Neuronal stem cell (in vitro differentiated cells): ENCODE measurements around the gene PKD1.
A peak's percentile ranks its signal among the peaks of the same experiment; 100 is the strongest.

Source experiments
- DNase-seq: peaks from one replicate; pipeline ENCODE4 v3.0.0-alpha.2; 2013; ENCODE audit warnings: low spot score
- H2AFZ ChIP-seq: one replicate; pipeline ENCODE4 v1.6.1; 2013; ENCODE audit warnings: mild to moderate bottlenecking, low read length, inconsistent platforms
- H2AK5ac ChIP-seq: 2 replicates; pipeline ENCODE4 v1.6.1; 2013; ENCODE audit warnings: low read depth, mild to moderate bottlenecking, inconsistent platforms, low read length, moderate library complexity, mixed read lengths
- H2BK120ac ChIP-seq: 2 replicates; pipeline ENCODE4 v1.6.1; 2013; ENCODE audit warnings: low read depth, mild to moderate bottlenecking, inconsistent platforms, low read length, moderate library complexity, mixed read lengths
- H2BK12ac ChIP-seq: one replicate; pipeline ENCODE4 v1.6.1; 2013; ENCODE audit warnings: low read length, inconsistent platforms
- H2BK15ac ChIP-seq: 2 replicates; pipeline ENCODE4 v1.6.1; 2013; ENCODE audit warnings: mild to moderate bottlenecking, low read length, inconsistent platforms, mixed read lengths
- H2BK5ac ChIP-seq: one replicate; pipeline ENCODE4 v1.6.1; 2013; ENCODE audit warnings: inconsistent platforms, mild to moderate bottlenecking, low read length, moderate library complexity
- H3K14ac ChIP-seq: one replicate; pipeline ENCODE4 v1.6.1; 2013; ENCODE audit warnings: low read length, inconsistent platforms
- H3K18ac ChIP-seq: 2 replicates; pipeline ENCODE4 v1.6.1; 2013; ENCODE audit warnings: low read length, inconsistent platforms
- H3K23ac ChIP-seq: 2 replicates; pipeline ENCODE4 v1.6.1; 2013; ENCODE audit warnings: low read depth, mild to moderate bottlenecking, mixed read lengths, low read length, inconsistent platforms; ENCODE audit not compliant: poor library complexity
- H3K27ac ChIP-seq: replicated peaks from 3 replicates; pipeline ENCODE4 v1.5.1; 2013; ENCODE audit warnings: low read length, inconsistent platforms
- H3K27me3 ChIP-seq, 3 experiments: 2 replicates each; pipeline ENCODE4 v1.6.1; 2013; ENCODE audit warnings: low read length in 3 of 3, mild to moderate bottlenecking in 2 of 3, inconsistent platforms in 1 of 3, low read depth in 1 of 3, mixed read lengths in 1 of 3, moderate library complexity in 1 of 3; ENCODE audit not compliant: control insufficient read depth in 3 of 3, insufficient read depth in 3 of 3
- H3K36me3 ChIP-seq, 2 donors: replicated peaks in 1 of 2; 2 replicates each; pipeline ENCODE4 v1.6.1; 2013; ENCODE audit warnings: low read length in 2 of 2; ENCODE audit not compliant: control insufficient read depth in 2 of 2, insufficient read depth in 2 of 2
- H3K4ac ChIP-seq: 2 replicates; pipeline ENCODE4 v1.6.1; 2013; ENCODE audit warnings: inconsistent platforms, mild to moderate bottlenecking, low read length, moderate library complexity
- H3K4me1 ChIP-seq, 2 donors: 1 replicate in 1 of 2; 2 replicates in 1 of 2; pipeline ENCODE4 v1.6.1; 2013; ENCODE audit warnings: low read length in 2 of 2, low read depth in 1 of 2; ENCODE audit not compliant: control insufficient read depth in 2 of 2, insufficient read depth in 1 of 2
- H3K4me2 ChIP-seq: one replicate; pipeline ENCODE4 v1.6.1; 2013; ENCODE audit warnings: mild to moderate bottlenecking, low read length, inconsistent platforms; ENCODE audit not compliant: insufficient read depth, poor library complexity, severe bottlenecking
- H3K4me3 ChIP-seq, 2 donors: 2 replicates each; pipeline ENCODE4 v1.5.1; 2013; ENCODE audit warnings: low read length in 2 of 2, mild to moderate bottlenecking in 2 of 2, inconsistent platforms in 1 of 2, moderate library complexity in 1 of 2
- H3K79me1 ChIP-seq: one replicate; pipeline ENCODE4 v1.6.1; 2013; ENCODE audit warnings: low read depth, mild to moderate bottlenecking, inconsistent platforms, low read length, moderate library complexity
- H3K9ac ChIP-seq: one replicate; pipeline ENCODE4 v1.6.1; 2013; ENCODE audit warnings: mild to moderate bottlenecking, low read depth, low read length, inconsistent platforms; ENCODE audit not compliant: poor library complexity
- H3K9me3 ChIP-seq, 2 donors: replicated peaks in 1 of 2; 2 replicates each; pipeline versions ENCODE3 to v1.6.1; 2013; ENCODE audit warnings: low read length in 2 of 2, mild to moderate bottlenecking in 2 of 2, inconsistent platforms in 1 of 2, low read depth in 1 of 2, mixed read lengths in 1 of 2, moderate library complexity in 1 of 2; ENCODE audit not compliant: control insufficient read depth in 2 of 2, insufficient read depth in 1 of 2
- H4K8ac ChIP-seq: one replicate; pipeline ENCODE4 v1.6.1; 2013; ENCODE audit warnings: low read depth, mild to moderate bottlenecking, inconsistent platforms, low read length, moderate library complexity
- H4K91ac ChIP-seq: one replicate; pipeline ENCODE4 v1.6.1; 2013; ENCODE audit warnings: low read length, low read depth, mild to moderate bottlenecking, inconsistent platforms; ENCODE audit not compliant: poor library complexity
- WGBS, 2 donors: extraction: QIAGEN DNeasy Blood & Tissue Kit; methylation state at CpG; one replicate each; pipeline ENCODE4 v1.1.7; 2013; ENCODE audit warnings: missing lambda C conversion rate in 2 of 2, mixed read lengths in 1 of 2; ENCODE audit not compliant: insufficient read length in 2 of 2, insufficient replicate concordance in 1 of 2; ENCODE audit errors: extremely low coverage in 2 of 2; 5-methylcytosine and 5-hydroxymethylcytosine counted together

The PKD1 gene

DNA sequence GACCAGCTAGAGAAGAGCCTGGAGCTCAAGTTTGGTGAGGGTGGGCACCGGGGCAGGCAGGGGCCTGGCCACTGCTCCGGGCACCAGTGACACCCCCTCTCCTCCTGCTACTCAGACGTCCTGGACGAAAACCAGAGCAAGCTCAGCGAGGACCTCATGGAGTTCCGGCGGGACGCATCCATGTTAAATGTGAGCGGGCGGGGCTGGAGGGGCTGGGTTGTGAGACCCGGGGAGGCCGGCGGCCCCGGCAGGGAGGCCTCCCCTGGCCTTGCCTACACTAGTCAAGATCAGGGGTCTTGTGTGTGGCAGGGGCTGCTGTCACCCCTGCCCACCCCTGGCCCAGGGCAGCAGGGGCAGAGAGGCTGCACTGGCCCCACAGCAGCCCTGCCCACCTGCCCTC lies 37.7 kb upstream of the PKD1 start:
- Histone ChIP-seq H3K4me2 (no peak overlapping the region), H3K27ac (no peak overlapping the region), H2BK120ac (no peak overlapping the region), H3K27me3 (no peaks in the 10 kb centered on the region), H4K91ac (no peak overlapping the region), H3K9ac (no peak overlapping the region), H3K4me1 (no peaks in the 10 kb centered on the region), H2BK12ac (no peak overlapping the region), H2BK15ac (no peak overlapping the region), H3K18ac (no peak overlapping the region), H3K14ac (no peak overlapping the region), H3K79me1 (peaks cover 7% of the 10 kb centered on the region), H2BK5ac (no peak overlapping the region), H3K4me3 (no peak overlapping the region), H2AFZ (no peak overlapping the region), H3K9me3 (no peaks in the 10 kb centered on the region), H2AK5ac (no peak overlapping the region), H3K23ac (no peak overlapping the region), H3K4ac (no peak overlapping the region), H4K8ac (no peak overlapping the region), H3K36me3 (peaks cover 28 to 86% of the 10 kb centered on the region in 2 donors)
- WGBS, 2 donors = no CpG with 5 or more reads among the region's 14 CpGs
- DNase-seq = no peak

DNA sequence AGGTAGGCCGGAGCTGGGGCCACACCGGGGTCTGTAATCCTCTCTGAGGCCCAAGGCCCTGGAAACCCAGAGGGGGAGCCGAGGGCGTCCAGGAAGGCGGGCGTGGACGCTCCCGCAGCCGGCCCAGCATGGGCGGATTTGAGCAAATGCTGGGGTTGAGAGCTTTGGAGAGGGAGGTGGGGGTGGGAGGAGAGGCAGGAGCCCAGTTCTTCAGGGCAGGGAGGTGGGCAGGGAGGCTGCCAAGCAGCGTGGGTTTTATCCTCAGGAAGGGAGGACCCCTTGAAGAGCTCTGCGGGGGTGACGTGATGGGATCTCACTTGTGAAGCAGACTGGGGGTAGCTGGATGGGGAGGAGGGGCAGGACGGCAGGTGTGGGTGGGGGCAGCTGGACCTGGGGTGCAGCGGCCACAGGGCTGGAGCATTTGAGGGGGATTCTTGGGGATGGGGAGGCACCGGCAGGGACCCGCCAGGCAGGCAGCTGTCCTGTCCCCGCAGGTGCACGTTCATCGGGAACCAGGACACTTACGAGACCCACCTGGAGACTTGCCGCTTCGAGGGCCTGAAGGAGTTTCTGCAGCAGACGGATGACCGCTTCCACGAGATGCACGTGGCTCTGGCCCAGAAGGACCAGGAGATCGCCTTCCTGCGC lies 37.1 kb upstream of the PKD1 start:
- Histone ChIP-seq H2BK15ac (no peak overlapping the region), H4K91ac (no peak overlapping the region), H3K27ac (no peak overlapping the region), H3K18ac (no peak overlapping the region), H2AK5ac (no peak overlapping the region), H3K4me3 (no peak overlapping the region), H3K9ac (no peak overlapping the region), H2BK5ac (no peak overlapping the region), H3K4me2 (no peak overlapping the region), H3K79me1 (peaks cover 7% of the 10 kb centered on the region), H3K4me1 (no peaks in the 10 kb centered on the region), H3K36me3 (peaks cover 31 to 89% of the 10 kb centered on the region in 2 donors), H4K8ac (no peak overlapping the region), H3K27me3 (no peaks in the 10 kb centered on the region), H3K14ac (no peak overlapping the region), H2BK120ac (no peak overlapping the region), H2AFZ (no peak overlapping the region), H2BK12ac (no peak overlapping the region), H3K23ac (no peak overlapping the region), H3K4ac (no peak overlapping the region), H3K9me3 (no peaks in the 10 kb centered on the region)
- WGBS, 2 donors = no CpG with 5 or more reads among the region's 29 CpGs
- no peak for DNase-seq

DNA sequence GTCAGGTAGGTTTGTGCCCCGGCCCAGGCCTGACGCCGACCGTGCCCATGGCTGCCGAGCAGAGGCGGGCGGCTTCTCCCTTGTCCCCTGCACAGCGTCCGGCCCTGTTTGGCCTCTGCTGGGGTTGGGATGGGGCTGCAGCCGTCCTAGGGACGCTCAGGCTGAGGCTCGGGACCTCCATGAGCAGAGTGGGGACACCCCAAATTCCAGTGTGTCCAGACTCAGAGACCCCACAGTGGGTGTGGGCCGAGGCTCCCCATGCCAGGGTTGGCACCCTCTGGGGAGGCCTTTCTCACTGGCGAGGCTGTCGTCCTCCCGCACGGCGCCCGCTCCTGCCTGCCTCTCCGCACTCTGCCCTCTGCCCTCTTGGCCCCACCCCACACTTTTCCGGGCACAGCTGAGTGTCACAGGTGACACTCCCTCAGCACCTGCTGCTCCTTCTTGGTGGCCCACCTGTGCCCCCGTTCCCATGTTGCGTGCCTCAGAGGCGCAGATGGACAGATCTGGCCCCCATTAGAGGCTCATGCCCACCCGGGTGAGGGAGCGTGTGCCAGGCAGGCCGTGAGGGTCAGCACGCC lies 36.0 kb upstream of the PKD1 start:
- H2BK120ac ChIP-seq = no peak overlapping the region
- no peak overlapping the region for H3K4me2 ChIP-seq
- peak overlapping the region; percentile 48 for H3K18ac ChIP-seq
- peaks cover 34 to 88% of the 10 kb centered on the region in 2 donors for H3K36me3 ChIP-seq
- no peak overlapping the region for H4K91ac ChIP-seq
- no peak overlapping the region for H3K9ac ChIP-seq
- H3K4me3 ChIP-seq = peak overlapping the region in 1 of 2 donors; percentile 35
- no peak for DNase-seq
- H3K27ac ChIP-seq = no peak overlapping the region
- no peak overlapping the region for H2BK5ac ChIP-seq
- no CpG with 5 or more reads among the region's 28 CpGs for WGBS, 2 donors
- no peak overlapping the region for H2AFZ ChIP-seq
- peaks cover 7% of the 10 kb centered on the region for H3K79me1 ChIP-seq
- H3K4ac ChIP-seq = no peak overlapping the region
- no peak overlapping the region for H2AK5ac ChIP-seq
- no peaks in the 10 kb centered on the region for H3K4me1 ChIP-seq
- no peak overlapping the region for H3K23ac ChIP-seq
- H3K14ac ChIP-seq = no peak overlapping the region
- no peak overlapping the region for H2BK15ac ChIP-seq
- H3K27me3 ChIP-seq = no peaks in the 10 kb centered on the region
- H3K9me3 ChIP-seq = no peaks in the 10 kb centered on the region
- H4K8ac ChIP-seq = peak overlapping the region; percentile 82
- H2BK12ac ChIP-seq = no peak overlapping the region

DNA sequence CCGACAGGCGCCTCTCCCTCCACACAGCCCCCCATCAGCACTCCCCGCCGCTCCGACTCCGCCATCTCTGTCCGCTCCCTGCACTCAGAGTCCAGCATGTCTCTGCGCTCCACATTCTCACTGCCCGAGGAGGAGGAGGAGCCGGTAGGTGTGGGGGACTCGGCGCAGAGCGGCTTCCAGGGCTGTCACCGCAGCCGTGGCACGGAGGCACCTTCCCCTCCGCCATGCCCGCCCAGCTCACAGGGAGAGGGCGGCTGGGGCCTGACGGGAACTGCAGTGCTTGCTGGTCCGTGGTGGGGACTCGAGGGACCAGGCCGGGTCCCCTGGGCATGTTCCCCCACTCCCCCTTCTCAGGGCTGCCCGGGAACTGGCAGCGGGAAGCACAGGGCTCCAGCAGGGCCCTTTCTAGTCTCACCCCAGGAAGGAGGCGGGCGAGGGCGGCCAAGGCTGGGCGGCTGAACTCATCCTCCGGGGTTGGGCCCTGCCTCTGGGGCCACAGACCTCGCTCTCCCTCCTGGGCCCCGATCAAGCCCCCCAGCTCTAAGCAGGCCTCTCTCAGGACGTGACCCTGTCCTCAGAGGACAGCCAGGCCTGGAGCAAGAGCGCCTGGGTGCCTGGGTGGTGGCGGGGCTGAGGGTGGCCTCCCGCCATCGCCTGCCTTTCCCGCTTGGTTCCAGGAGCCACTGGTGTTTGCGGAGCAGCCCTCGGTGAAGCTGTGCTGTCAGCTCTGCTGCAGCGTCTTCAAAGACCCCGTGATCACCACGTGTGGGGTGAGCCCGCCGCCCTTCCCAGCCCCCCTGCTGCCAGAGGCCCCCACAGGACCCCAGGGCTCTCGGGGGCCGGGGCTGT lies 35.1 kb upstream of the PKD1 start:
- DNase-seq = no peak
- Histone ChIP-seq H3K18ac (no peak overlapping the region), H3K79me1 (peaks cover 7% of the 10 kb centered on the region), H4K91ac (no peak overlapping the region), H3K23ac (peak overlapping the region; percentile 44), H3K9me3 (no peaks in the 10 kb centered on the region), H3K9ac (no peak overlapping the region), H3K4me2 (no peak overlapping the region), H3K4me1 (no peaks in the 10 kb centered on the region), H2BK5ac (no peak overlapping the region), H3K36me3 (peaks cover 33 to 88% of the 10 kb centered on the region in 2 donors), H3K27me3 (no peaks in the 10 kb centered on the region), H3K4me3 (no peak overlapping the region), H2AK5ac (no peak overlapping the region), H2BK15ac (no peak overlapping the region), H2BK12ac (no peak overlapping the region), H2AFZ (no peak overlapping the region), H3K27ac (no peak overlapping the region), H3K4ac (no peak overlapping the region), H3K14ac (no peak overlapping the region), H2BK120ac (no peak overlapping the region), H4K8ac (no peak overlapping the region)
- no CpG with 5 or more reads among the region's 47 CpGs for WGBS, 2 donors
